ENCODE data around the gene ZBTB38. TPM values are rescaled to one million over a fixed set of nuclear protein-coding genes. Genes with fewer than 3 reads are reported as not detected.

The ZBTB38 gene
- total RNA-seq, 1 donor from 2014 or later: 24.5 TPM

DNA sequence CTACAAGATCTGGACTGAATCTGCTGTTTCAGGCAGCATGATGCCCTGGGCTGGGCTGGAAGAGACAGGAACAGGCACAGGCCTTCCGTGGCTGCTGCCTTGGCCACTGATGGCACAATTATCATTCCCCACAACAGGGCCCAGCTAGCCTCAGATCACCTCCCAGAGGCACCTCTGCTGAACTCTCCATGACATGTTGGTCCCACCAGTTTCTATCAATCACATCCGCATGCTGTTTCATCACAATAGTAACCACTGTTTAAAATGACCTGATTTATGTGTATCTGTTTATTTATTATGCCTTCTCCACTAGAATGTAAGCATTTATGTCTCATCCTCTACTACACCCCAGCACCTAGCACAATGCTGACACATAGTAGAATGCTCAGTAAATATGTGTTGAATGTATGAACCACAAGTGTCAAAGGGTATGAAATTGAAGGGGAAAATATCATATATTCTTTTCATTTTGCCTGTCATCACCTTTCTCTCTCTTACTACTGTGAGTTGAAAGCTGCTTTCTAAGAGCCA, 32.7 kb upstream of the ZBTB38 start:
- no peaks in the 10 kb centered on the region for H3K27me3 ChIP-seq
- Mint-ChIP-seq H3K4me1 (peaks cover 40% of the 10 kb centered on the region), H3K27me3 (ENCODE audit: insufficient read depth, low read depth) (peaks cover 7% of the 10 kb centered on the region), H3K9me3 (peaks cover 3% of the 10 kb centered on the region), H3K36me3 (no peaks in the 10 kb centered on the region), H3K4me3 (no peak overlapping the region), H3K27ac (no peak overlapping the region)
- no peak overlapping the region for H3K9ac ChIP-seq
- no peak for TF ChIP-seq EZH2 (IDR thresholded peaks at IDR 0.05)
- no peak for TF ChIP-seq EZH2phosphoT487 (IDR thresholded peaks at IDR 0.05)
- TF ChIP-seq, protein P1, sequence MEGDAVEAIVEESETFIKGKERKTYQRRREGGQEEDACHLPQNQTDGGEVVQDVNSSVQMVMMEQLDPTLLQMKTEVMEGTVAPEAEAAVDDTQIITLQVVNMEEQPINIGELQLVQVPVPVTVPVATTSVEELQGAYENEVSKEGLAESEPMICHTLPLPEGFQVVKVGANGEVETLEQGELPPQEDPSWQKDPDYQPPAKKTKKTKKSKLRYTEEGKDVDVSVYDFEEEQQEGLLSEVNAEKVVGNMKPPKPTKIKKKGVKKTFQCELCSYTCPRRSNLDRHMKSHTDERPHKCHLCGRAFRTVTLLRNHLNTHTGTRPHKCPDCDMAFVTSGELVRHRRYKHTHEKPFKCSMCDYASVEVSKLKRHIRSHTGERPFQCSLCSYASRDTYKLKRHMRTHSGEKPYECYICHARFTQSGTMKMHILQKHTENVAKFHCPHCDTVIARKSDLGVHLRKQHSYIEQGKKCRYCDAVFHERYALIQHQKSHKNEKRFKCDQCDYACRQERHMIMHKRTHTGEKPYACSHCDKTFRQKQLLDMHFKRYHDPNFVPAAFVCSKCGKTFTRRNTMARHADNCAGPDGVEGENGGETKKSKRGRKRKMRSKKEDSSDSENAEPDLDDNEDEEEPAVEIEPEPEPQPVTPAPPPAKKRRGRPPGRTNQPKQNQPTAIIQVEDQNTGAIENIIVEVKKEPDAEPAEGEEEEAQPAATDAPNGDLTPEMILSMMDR (IDR thresholded peaks at IDR 0.05): no peak
- no peak overlapping the region for H3K27ac ChIP-seq
- H3K79me2 ChIP-seq (ENCODE audit: low read depth): no peaks in the 10 kb centered on the region
- H3K4me2 ChIP-seq: no peak overlapping the region
- H3K4me1 ChIP-seq: no peaks in the 10 kb centered on the region
- no peak for DNase-seq (ENCODE audit: low spot score)
- no peaks in the 10 kb centered on the region for H3K9me3 ChIP-seq (ENCODE audit: low read depth)
- H3F3A ChIP-seq (ENCODE audit: low read depth): no peaks in the 10 kb centered on the region
- no peaks in the 10 kb centered on the region for H4K20me1 ChIP-seq (ENCODE audit: low read depth)
- no peak overlapping the region for H2AFZ ChIP-seq (replicated peaks)
- no peak overlapping the region for H3K4me3 ChIP-seq
- no peaks in the 10 kb centered on the region for H3K36me3 ChIP-seq

DNA sequence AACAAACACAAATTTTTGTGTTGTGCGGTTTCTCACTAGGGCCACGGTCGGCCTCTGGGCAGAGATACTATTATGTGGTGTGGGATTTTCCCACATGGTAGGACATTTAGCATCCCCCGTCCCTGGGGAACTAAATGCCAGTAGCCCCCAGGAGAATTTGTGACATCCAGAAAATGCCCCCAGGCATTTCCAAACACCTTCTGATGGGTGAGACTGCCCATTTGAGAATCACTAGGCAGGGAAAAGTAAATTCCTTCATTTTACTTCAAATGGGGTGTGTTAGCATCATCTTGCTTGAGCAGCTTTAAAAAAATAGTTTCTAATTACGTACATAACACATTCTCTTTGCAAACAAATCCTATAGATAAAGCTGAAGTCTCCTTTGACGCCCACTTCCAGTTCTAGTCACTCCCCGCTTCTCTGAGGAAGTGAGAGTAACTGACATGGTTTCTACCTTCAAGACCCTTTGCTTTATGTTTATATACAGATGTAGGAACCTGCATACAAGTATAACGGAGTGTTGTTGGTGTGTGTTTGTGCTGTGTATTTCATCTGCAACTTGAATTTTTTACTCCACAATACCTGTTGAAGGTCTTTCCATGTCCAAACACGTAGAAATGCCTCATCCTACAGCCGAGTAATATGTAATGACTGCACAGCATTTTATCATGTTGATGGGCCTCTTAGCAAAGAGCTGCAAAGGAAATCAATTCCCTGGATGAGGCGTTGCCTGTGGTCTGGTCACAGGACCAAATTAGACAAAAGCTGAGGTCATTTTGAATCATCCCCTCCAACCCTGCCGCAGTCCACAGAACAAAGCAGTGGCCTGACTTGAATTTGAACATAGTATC, 31.4 kb upstream of the ZBTB38 start:
- H3K4me3 Mint-ChIP-seq: no peak overlapping the region

DNA sequence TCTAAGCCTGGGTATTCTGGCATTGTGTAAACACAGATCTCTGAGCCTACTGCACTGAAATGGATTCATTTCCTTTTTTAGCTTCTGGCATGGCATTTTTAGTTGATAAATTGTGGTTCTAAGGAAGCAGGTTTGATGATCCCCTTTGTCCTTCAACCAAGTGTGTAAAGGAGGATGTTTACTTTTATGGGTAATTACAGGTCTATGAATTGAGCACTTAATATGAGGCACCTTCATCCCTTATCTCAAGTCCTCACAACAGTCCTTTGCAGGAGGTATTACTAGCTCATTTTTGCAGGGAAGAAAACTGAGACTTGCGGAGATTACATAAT, 30.8 kb upstream of the ZBTB38 start:
- DNase-seq (ENCODE audit: low spot score): no peak
- no peaks in the 10 kb centered on the region for H3F3A ChIP-seq (ENCODE audit: low read depth)
- Mint-ChIP-seq H3K9me3 (peaks cover 4% of the 10 kb centered on the region), H3K4me1 (peaks cover 23% of the 10 kb centered on the region), H3K36me3 (no peaks in the 10 kb centered on the region), H3K27ac (no peak overlapping the region), H3K27me3 (ENCODE audit: insufficient read depth, low read depth) (peaks cover 7% of the 10 kb centered on the region), H3K4me3 (no peak overlapping the region)
- H3K79me2 ChIP-seq (ENCODE audit: low read depth): no peaks in the 10 kb centered on the region
- TF ChIP-seq, protein P1 (IDR thresholded peaks at IDR 0.05): no peak
- TF ChIP-seq EZH2phosphoT487 (IDR thresholded peaks at IDR 0.05): no peak
- no peak for TF ChIP-seq EZH2 (IDR thresholded peaks at IDR 0.05)
- no peaks in the 10 kb centered on the region for H3K9me3 ChIP-seq (ENCODE audit: low read depth)
- no peak overlapping the region for H3K9ac ChIP-seq
- H2AFZ ChIP-seq (replicated peaks): no peak overlapping the region
- H3K4me1 ChIP-seq: no peaks in the 10 kb centered on the region
- no peak overlapping the region for H3K27ac ChIP-seq
- H3K36me3 ChIP-seq: no peaks in the 10 kb centered on the region
- H3K27me3 ChIP-seq: no peaks in the 10 kb centered on the region
- H3K4me2 ChIP-seq: no peak overlapping the region
- H3K4me3 ChIP-seq: no peak overlapping the region
- H4K20me1 ChIP-seq (ENCODE audit: low read depth): no peaks in the 10 kb centered on the region

More for the DNA sequence above, 31.4 kb upstream of the ZBTB38 start:
- no peaks in the 10 kb centered on the region for H3K4me1 ChIP-seq
- no peaks in the 10 kb centered on the region for H3K9me3 ChIP-seq (ENCODE audit: low read depth)
- H3K36me3 ChIP-seq: no peaks in the 10 kb centered on the region
- Mint-ChIP-seq H3K27ac (no peak overlapping the region), H3K4me1 (peaks cover 28% of the 10 kb centered on the region), H3K36me3 (no peaks in the 10 kb centered on the region), H3K27me3 (ENCODE audit: insufficient read depth, low read depth) (peaks cover 7% of the 10 kb centered on the region), H3K9me3 (peaks cover 4% of the 10 kb centered on the region)
- no peak overlapping the region for H3K9ac ChIP-seq
- H4K20me1 ChIP-seq (ENCODE audit: low read depth): no peaks in the 10 kb centered on the region
- H3K4me2 ChIP-seq: no peak overlapping the region
- no peak overlapping the region for H3K4me3 ChIP-seq
- no peaks in the 10 kb centered on the region for H3F3A ChIP-seq (ENCODE audit: low read depth)
- no peaks in the 10 kb centered on the region for H3K79me2 ChIP-seq (ENCODE audit: low read depth)
- H3K27ac ChIP-seq: no peak overlapping the region
- TF ChIP-seq EZH2 (IDR thresholded peaks at IDR 0.05) (no peak), EZH2phosphoT487 (IDR thresholded peaks at IDR 0.05) (no peak)
- TF ChIP-seq, protein P1 (IDR thresholded peaks at IDR 0.05): no peak
- no peaks in the 10 kb centered on the region for H3K27me3 ChIP-seq
- no peak overlapping the region for H2AFZ ChIP-seq (replicated peaks)
- no peak for DNase-seq (ENCODE audit: low spot score)
